Activated CD4-positive, alpha-beta T cell treated with anti-CD3 and anti-CD28 coated beads, Interleukin-2, amount 10 ng/mL, durations not matched to agents 7 days and 5 days (primary cell): ENCODE data around the gene IFNL4. TPM values are rescaled to one million over a fixed set of nuclear protein-coding genes. Genes with fewer than 3 reads are reported as not detected.

ENCODE experiments used
- CTCF ChIA-PET: fragments of 350-600 bp; sonication (Branson Sonifier 250); formaldehyde crosslinking; loops from one replicate; lab custom pipeline; 2021; ENCODE audit warnings: antibody characterized with exemption; lab: Charles Lee
- POLR2A ChIA-PET: fragments of 350-600 bp; sonication (Branson Sonifier 250); formaldehyde crosslinking; loops from one replicate; lab custom pipeline; 2021; ENCODE audit warnings: antibody characterized with exemption; lab: Charles Lee
- DNase-seq: peaks from one replicate; pipeline ENCODE4 v3.0.0-alpha.2; 2020
- H3K27ac Mint-ChIP-seq: one replicate; pipeline ENCODE4 v1.8.0; 2021; ENCODE audit warnings: mild to moderate bottlenecking, moderate library complexity, mixed read lengths
- H3K27me3 Mint-ChIP-seq: one replicate; pipeline ENCODE4 v1.8.0; 2021; ENCODE audit warnings: mixed read lengths
- H3K36me3 Mint-ChIP-seq: one replicate; pipeline ENCODE4 v1.8.0; 2021; ENCODE audit warnings: low read depth, mixed read lengths
- H3K4me1 Mint-ChIP-seq: one replicate; pipeline ENCODE4 v1.8.0; 2021; ENCODE audit warnings: mixed read lengths
- H3K4me3 Mint-ChIP-seq: one replicate; pipeline ENCODE4 v1.8.0; 2021; ENCODE audit warnings: mild to moderate bottlenecking, moderate library complexity, mixed read lengths
- H3K9me3 Mint-ChIP-seq: one replicate; pipeline ENCODE4 v1.8.0; 2021; ENCODE audit warnings: mixed read lengths
- total RNA-seq, 2 experiments: library from RNA; stranded (reverse); gene quantifications; one replicate each; pipeline ENCODE4 v1.2.3, GENCODE V29; 2021

The IFNL4 gene
- total RNA-seq, 2 experiments from 2014 or later, result not detected

DNA sequence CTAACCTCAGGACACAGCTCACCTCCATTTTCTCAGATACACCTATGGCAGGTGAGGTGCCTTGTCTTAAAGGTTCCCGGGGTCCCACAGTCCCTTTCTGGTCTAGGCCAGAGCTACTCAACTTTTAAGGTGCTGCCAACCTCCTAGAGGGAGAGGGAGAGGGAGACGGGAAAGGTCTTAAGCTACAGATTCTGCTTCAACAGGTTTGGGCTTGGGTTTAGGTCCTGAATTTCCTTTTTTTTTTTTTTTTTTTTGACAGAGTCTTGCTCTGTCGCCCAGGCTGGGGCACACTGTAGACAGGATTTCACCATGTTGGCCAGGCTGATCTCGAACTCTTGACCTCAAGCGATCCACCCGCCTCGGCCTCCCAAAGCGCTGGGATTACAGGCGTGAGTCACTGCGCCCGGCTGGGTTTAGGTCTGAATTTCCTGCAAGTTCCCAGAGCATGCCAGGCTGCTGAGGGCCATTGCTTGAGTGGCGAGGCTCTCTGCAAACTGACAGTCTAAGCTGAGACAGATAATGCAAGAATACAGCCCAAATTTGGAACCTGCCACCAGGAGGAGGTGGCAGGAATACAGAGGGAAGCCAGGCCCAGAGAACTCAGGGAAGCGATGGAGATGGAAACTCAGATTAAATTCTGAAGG is 36.8 kb downstream of the IFNL4 start:
- H3K4me3 Mint-ChIP-seq, result no peak overlapping the region
- H3K9me3 Mint-ChIP-seq, result no peaks in the 10 kb centered on the region
- ChIA-PET CTCF (interaction anchor here (0.5 to 1.9 kb wide), 8 partner anchors 50 to 320 kb away, joined by 3 to 5 read pairs (median 3); partner anchors contain the start of gene SAMD4B), POLR2A (interaction anchor here (0.6 to 0.7 kb wide), 2 partner anchors 45 to 89 kb away, joined by 3 read pairs; no protein-coding TSS in a partner anchor)
- no peaks in the 10 kb centered on the region for H3K36me3 Mint-ChIP-seq
- no peaks in the 10 kb centered on the region for H3K4me1 Mint-ChIP-seq
- no peak overlapping the region for H3K27ac Mint-ChIP-seq
- H3K27me3 Mint-ChIP-seq, result peaks cover 6% of the 10 kb centered on the region
- DNase-seq, result no peak

DNA sequence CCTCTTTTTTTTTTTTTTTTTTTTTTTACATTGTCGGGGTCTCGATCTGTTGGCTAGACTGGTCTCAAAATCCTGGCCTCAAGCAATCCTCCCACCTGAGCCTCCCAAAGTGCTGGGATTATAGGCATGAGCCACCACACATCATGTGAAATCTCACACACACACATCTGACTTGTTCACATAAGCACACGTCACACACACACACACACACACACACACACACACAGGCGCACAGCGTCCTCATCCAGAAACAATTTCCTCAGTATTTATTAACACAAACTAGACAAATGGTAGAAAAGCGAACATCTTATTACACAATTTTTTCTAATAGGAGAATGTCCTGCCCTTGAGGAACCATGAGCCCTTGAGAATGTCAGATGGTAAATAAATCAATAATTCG is 39.5 kb downstream of the IFNL4 start:
- DNase-seq, result no peak
- H3K4me1 Mint-ChIP-seq, result no peaks in the 10 kb centered on the region
- no peak overlapping the region for H3K27ac Mint-ChIP-seq
- ChIA-PET POLR2A (no interaction called here), CTCF (no interaction called here)
- no peak overlapping the region for H3K4me3 Mint-ChIP-seq
- peaks cover 19% of the 10 kb centered on the region for H3K27me3 Mint-ChIP-seq
- H3K36me3 Mint-ChIP-seq, result no peaks in the 10 kb centered on the region
- H3K9me3 Mint-ChIP-seq, result no peaks in the 10 kb centered on the region

DNA sequence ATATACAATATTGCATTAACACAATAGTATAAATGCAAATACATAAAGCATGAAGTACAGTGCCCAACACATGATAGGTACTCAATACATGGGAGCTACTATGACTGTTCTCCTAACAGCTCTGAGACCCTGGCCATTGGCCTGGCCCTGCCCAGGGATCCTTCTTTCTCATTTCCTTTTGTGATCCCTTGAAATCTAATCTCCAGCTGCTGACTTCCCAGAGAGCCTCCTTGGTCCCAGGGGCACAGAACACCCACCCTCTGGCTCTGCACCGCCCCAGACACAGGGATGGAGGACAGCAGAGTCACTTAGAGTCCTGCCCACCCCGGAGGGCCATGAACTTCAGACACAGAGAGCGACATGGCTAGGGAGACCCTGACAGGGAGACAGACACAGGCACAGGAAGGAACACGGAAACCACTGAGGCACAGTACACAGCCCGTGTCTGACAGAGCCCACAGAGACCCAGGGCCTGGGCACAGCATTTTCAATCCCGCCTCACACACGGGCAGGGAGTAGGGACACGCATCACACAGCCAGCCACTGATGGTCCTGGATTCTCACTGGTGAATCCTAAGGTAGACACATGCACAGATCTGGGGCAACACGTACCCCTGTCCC is 40.4 kb downstream of the IFNL4 start:
- Mint-ChIP-seq H3K9me3 (no peaks in the 10 kb centered on the region), H3K4me3 (no peak overlapping the region), H3K27ac (no peak overlapping the region), H3K27me3 (peaks cover 26% of the 10 kb centered on the region), H3K4me1 (no peaks in the 10 kb centered on the region), H3K36me3 (no peaks in the 10 kb centered on the region)
- DNase-seq, result no peak
- ChIA-PET CTCF (interaction anchor here (2.1 kb wide), 1 partner anchor 130 kb away, joined by 7 read pairs; no protein-coding TSS in a partner anchor), POLR2A (no interaction called here)

DNA sequence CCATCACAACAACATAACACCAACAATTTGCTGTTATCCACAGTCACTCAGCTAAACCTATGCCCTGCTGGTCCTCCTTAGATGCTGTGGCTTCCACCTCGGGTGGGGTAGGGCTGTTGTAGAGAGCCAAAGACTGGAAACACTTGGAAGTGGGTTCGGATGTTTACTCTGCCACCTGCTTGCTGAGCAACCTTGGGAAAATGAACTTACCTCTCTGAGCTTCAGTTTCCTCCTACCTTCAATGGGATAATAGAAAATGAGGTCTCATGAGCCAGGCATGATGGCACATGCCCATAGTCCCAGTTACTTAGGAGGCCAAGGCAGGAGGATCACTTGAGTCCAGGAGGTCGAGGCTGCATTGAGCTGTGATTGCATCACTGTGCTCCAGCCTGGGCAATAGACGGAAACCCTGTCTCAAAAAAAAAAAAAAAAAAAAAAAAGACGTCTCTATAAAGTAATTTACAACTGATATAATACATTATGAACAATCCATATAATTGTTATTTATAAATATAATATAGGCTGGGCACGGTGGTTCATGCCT is 41.3 kb downstream of the IFNL4 start:
- CTCF ChIA-PET, result interaction anchor here (0.7 to 2.1 kb wide), 2 partner anchors 16 to 131 kb away, joined by 3 to 7 read pairs; no protein-coding TSS in a partner anchor
- no peaks in the 10 kb centered on the region for H3K36me3 Mint-ChIP-seq

DNA sequence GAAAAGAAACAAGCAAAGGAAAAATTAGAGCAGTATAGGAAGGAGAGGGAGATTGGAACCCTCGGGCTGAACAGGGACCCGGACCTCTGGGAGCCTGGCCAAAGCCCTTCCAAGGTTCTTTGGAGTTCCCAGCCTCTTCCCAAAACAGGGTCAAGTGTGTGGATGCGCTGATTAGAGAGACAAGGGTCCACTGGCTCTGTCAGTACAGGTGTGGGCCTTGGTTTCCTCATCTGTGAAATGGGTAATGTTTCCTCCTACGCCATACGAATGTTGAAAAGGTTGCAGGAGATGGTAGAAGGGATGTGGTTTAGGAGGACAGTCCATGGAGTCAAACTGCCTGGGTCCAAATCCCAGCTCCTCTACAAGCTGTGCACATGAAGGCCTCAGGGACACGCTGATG is 42.5 kb downstream of the IFNL4 start:
- no peak for DNase-seq
- peaks cover 38% of the 10 kb centered on the region for H3K27me3 Mint-ChIP-seq
- H3K4me3 Mint-ChIP-seq, result no peak overlapping the region
- ChIA-PET POLR2A (no interaction called here), CTCF (interaction anchor here (2.1 kb wide), 1 partner anchor 132 kb away, joined by 7 read pairs; no protein-coding TSS in a partner anchor)
- H3K9me3 Mint-ChIP-seq, result no peaks in the 10 kb centered on the region
- H3K36me3 Mint-ChIP-seq, result no peaks in the 10 kb centered on the region
- no peak overlapping the region for H3K27ac Mint-ChIP-seq
- H3K4me1 Mint-ChIP-seq, result no peaks in the 10 kb centered on the region

More for the DNA sequence above, 41.3 kb downstream of the IFNL4 start:
- no peak for DNase-seq
- H3K9me3 Mint-ChIP-seq, result no peaks in the 10 kb centered on the region
- no peak overlapping the region for H3K27ac Mint-ChIP-seq
- POLR2A ChIA-PET, result no interaction called here
- H3K4me1 Mint-ChIP-seq, result no peaks in the 10 kb centered on the region
- H3K27me3 Mint-ChIP-seq, result peaks cover 35% of the 10 kb centered on the region
- H3K4me3 Mint-ChIP-seq, result no peak overlapping the region

DNA sequence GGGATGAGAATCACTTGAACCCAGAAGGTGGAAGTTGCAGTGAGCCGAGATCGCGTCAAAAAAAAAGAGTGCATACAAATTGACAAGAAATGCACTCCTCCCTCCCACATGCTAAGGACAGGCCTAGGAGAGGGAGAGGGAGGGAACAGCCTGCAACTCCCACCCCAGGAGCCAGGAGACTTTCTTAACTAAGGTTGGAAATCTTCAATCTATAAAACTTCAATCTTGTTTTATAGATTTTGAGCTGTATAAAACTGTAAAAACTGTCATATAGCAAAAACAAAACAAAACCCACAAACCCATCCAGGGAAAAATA is 43.2 kb downstream of the IFNL4 start:
- CTCF ChIA-PET, result interaction anchor here (0.6 kb wide), 1 partner anchor 67 kb away, joined by 3 read pairs; no protein-coding TSS in a partner anchor

DNA sequence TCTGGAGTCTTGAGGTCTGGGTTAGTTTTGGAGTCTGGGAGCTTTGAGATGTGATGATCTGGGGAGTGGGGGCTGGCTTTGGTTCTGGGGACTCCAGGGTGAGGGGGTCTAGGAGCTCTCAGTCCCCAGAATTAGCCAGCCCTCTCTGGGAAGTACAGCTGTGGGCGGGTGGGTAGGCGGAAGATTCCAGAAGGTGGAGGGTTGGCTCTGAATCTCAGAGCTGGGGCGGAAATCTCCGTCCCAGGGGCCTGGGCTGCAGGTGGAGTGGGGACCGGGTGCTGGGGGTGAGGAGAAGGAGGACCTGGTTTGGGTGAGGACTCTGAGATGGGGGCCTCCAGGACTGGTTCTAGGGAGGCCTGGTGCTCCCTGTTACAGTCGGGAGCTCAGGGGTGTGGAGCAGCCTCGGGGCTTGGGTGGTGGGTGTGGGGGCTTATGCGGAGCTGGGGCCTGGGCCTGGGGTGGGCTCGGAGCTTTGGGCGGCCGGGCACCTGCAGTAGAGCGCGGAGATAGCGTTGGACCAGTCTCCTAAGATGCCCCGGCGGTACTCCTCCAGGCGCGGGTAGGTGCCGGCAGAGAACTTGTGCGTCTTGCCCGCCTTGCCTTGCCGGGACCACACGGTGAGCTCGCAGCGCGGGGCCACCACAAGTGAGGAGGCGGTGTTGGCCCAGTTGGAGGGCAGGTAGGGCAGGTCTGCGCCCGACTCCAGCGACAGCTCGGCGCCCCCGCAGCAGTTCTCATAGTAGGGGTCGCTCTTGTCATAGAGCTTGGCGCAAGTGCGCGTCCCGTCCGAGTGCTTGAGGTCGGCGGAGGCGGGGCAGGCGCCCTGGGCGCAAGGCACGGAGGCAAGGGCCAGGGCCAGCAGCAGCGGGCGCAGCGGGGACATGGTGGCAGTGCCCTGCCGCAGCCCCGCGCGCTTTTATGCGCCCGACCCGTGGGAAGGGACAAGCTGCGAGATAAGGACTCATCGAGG is 45.0 kb downstream of the IFNL4 start, which contains the start of gene SYCN:
TSS of gene SYCN (minus strand) at position 892 of the 970 bp plus-strand sequence. CDS start at position 883, 9 bp downstream.
- Mint-ChIP-seq H3K27ac (no peak within 1 kb of the TSS), H3K9me3 (no peaks in the 10 kb centered on the region), H3K36me3 (no peaks in the 10 kb centered on the region), H3K4me3 (no peak within 1 kb of the TSS), H3K27me3 (peaks cover 48% of the 10 kb centered on the region), H3K4me1 (no peaks in the 10 kb centered on the region)
- DNase-seq, result no peak
- ChIA-PET POLR2A (no interaction called here), CTCF (interaction anchor here (1.1 kb wide), 1 partner anchor 54 kb away, joined by 3 read pairs; no protein-coding TSS in a partner anchor)

More for the DNA sequence above, 43.2 kb downstream of the IFNL4 start:
- H3K9me3 Mint-ChIP-seq, result no peaks in the 10 kb centered on the region
- no peaks in the 10 kb centered on the region for H3K36me3 Mint-ChIP-seq
- H3K27ac Mint-ChIP-seq, result no peak overlapping the region
- H3K4me1 Mint-ChIP-seq, result no peaks in the 10 kb centered on the region
- POLR2A ChIA-PET, result no interaction called here
- no peak for DNase-seq
- peaks cover 42% of the 10 kb centered on the region for H3K27me3 Mint-ChIP-seq
- H3K4me3 Mint-ChIP-seq, result no peak overlapping the region

DNA sequence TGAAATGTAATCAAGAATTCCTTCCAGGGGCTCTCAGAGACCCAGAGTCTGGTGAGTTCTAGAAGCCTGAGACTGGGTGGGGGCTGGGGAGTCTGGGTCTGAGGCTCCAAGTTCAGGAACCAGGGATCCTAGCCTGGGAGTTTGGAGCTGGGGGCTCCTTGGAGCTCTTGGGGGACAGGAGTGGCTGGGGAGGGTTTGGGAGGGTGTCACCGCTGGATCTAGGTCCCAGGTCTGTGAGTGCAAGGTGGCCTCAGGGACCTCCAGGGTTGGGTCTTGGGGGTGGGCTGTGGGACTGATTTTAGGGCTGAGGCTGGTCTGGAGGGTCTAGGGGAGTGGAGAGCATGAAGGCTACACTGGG is 45.7 kb downstream of the IFNL4 start:
- ChIA-PET POLR2A (no interaction called here), CTCF (interaction anchor here (1.1 kb wide), 1 partner anchor 53 kb away, joined by 3 read pairs; no protein-coding TSS in a partner anchor)
- H3K4me3 Mint-ChIP-seq, result no peak overlapping the region
- no peaks in the 10 kb centered on the region for H3K4me1 Mint-ChIP-seq
- H3K9me3 Mint-ChIP-seq, result no peaks in the 10 kb centered on the region
- H3K27ac Mint-ChIP-seq, result no peak overlapping the region
- H3K36me3 Mint-ChIP-seq, result no peaks in the 10 kb centered on the region
- no peak for DNase-seq
- H3K27me3 Mint-ChIP-seq, result peaks cover 55% of the 10 kb centered on the region

DNA sequence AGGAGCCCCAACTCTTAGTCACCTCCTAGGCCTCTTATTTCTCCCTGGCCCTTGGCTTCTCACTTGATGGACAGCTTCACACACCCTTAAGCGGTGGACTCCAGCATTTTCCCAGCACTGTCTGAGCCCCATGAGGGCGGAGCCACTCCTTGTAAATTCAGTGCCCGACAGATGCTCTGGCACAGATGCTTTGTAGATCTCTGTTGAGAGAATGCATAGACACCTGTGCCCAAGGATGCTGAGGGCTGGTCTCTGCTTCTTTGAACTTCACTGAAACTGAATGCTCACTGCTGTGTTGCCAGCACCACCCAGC is 47.9 kb downstream of the IFNL4 start:
- DNase-seq, result no peak
- H3K27ac Mint-ChIP-seq, result no peak overlapping the region
- H3K4me3 Mint-ChIP-seq, result no peak overlapping the region
- peaks cover 16% of the 10 kb centered on the region for H3K4me1 Mint-ChIP-seq
- CTCF ChIA-PET, result no interaction called here
- no peaks in the 10 kb centered on the region for H3K9me3 Mint-ChIP-seq
- no peaks in the 10 kb centered on the region for H3K36me3 Mint-ChIP-seq
- POLR2A ChIA-PET, result no interaction called here
- H3K27me3 Mint-ChIP-seq, result peaks cover 70% of the 10 kb centered on the region

DNA sequence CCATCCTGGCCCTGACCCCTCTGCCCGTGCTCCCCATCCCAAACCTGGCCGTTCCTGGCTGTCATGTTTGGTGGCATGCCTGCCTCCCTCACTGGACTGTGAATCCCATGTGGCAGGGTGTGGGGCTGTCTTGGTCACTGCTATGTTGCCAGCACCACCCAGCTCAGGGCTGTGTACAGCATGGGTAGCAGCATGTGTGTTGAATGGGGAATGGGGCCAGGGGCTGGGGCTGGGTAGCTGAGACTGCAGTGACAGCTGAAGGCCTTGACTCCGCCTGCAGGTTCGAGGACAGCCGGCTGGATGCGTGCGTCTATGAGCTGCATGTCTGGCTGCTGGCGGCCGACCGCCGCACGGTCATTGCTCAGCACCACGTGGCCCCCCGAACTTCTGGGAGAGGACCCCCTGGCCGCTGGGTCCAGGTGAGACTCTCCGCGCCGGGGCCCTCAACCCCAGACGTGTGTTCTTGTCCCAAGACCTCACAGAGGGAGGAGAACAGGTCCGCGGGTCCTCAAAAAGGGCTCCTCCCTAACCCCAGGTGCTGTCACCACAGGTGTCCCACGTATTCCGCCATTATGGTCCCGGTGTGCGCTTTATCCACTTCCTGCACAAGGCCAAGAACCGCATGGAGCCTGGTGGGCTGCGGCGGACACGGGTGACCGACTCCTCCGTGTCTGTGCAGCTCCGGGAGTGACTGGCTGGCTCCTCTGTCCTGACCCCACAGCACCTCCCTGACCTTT is 48.4 kb downstream of the IFNL4 start:
- H3K27me3 Mint-ChIP-seq, result peaks cover 71% of the 10 kb centered on the region
- H3K4me1 Mint-ChIP-seq, result peaks cover 21% of the 10 kb centered on the region
- H3K27ac Mint-ChIP-seq, result no peak overlapping the region
- ChIA-PET CTCF (no interaction called here), POLR2A (no interaction called here)
- H3K4me3 Mint-ChIP-seq, result no peak overlapping the region
- no peaks in the 10 kb centered on the region for H3K9me3 Mint-ChIP-seq
- DNase-seq, result no peak
- no peaks in the 10 kb centered on the region for H3K36me3 Mint-ChIP-seq

DNA sequence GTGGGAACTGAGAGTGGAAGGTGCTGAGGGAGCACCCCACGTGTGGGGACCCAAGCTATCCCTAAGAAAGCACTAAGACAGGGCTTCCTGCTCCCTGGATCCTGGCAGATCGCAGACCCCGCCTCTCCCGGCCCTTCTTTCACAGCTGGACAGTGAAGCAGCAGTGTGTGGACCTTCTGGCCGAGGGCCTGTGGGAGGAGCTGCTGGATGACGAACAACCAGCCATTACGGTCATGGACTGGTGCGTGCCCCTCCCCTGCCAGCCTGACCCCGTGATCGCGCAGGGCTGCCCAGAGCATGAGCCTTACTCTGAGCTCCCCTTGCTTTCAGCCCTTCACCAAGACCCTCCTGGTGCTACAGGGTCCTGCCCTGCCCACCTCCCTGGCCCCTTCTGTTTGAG is 49.6 kb downstream of the IFNL4 start:
- no peak for DNase-seq
- CTCF ChIA-PET, result interaction anchor here (1.1 kb wide), 1 partner anchor 49 kb away, joined by 3 read pairs; no protein-coding TSS in a partner anchor
- Mint-ChIP-seq H3K4me1 (peaks cover 23% of the 10 kb centered on the region), H3K27me3 (peaks cover 68% of the 10 kb centered on the region), H3K27ac (no peak overlapping the region), H3K4me3 (no peak overlapping the region), H3K36me3 (no peaks in the 10 kb centered on the region), H3K9me3 (no peaks in the 10 kb centered on the region)
- POLR2A ChIA-PET, result interaction anchor here (0.5 kb wide), 1 partner anchor 82 kb away, joined by 3 read pairs; no protein-coding TSS in a partner anchor

DNA sequence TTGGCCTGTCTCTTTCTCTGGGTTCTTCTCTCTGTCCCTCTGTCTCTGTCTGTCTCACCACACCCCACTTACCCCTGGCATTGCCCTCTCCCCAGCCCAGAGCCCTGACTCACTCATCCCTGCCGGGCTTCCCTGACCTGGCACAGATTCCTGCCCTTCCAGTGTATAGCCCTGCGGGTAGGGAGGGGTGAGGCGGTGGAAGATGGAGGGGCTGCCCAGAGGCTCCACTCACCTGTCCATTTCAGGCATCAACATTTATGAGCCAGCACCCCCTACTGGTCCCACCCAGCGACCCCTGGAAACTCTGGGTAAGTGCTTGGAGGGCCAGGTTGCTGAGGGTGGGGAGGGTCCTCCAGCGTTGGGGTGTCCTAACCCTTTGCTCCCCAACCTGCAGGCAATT is 50.8 kb downstream of the IFNL4 start:
- Mint-ChIP-seq H3K4me1 (peaks cover 23% of the 10 kb centered on the region), H3K36me3 (no peaks in the 10 kb centered on the region), H3K4me3 (no peak overlapping the region), H3K27me3 (peaks cover 61% of the 10 kb centered on the region), H3K9me3 (no peaks in the 10 kb centered on the region), H3K27ac (peak overlapping the region; percentile 14)
- ChIA-PET POLR2A (no interaction called here), CTCF (interaction anchor here (0.6 to 1.6 kb wide), 2 partner anchors 23 to 283 kb away, joined by 3 read pairs; partner anchors contain the start of gene TIMM50)
- DNase-seq, result no peak
